ENCODE data around the gene LRRC74B. TPM values are rescaled to one million over a fixed set of nuclear protein-coding genes. Genes with fewer than 3 reads are reported as not detected.

Gene LRRC74B
- total RNA-seq, 1 experiment from 2014 or later: not detected

- DNase-seq (ENCODE audit: low read depth): no peak
Observed at GRCh38 chr22:21101877-21102638, 56.3 kb downstream of the LRRC74B start.

GRCh38 chr22:21102659-21103267, 57.0 kb downstream of the LRRC74B start:
- DNase-seq (ENCODE audit: low read depth): peak; percentile 42

- no peak for DNase-seq (ENCODE audit: low read depth)
Observed at GRCh38 chr22:21103633-21104032, 57.9 kb downstream of the LRRC74B start.

GRCh38 chr22:21104126-21104691, 58.5 kb downstream of the LRRC74B start:
- DNase-seq (ENCODE audit: low read depth): no peak

DNA sequence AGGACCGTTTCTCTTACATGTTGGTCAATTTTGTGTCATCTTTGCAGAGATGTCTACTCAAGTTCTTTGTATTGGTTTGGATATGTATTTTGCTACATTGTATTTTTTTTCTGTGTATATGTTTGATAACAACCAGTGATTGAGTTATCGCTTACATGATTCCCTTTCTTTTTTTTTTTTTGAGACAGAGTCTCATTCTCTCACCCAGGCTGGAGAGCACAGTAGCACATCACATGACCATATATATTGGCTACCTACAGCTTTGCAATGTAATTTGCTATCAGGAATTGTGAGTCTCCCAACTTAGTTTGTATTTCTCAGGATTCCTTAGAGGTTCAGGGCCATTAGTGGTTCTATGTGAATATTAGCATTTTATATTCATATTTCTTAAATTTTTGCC, 59.5 kb downstream of the LRRC74B start:
- no peak for DNase-seq (ENCODE audit: low read depth)

GRCh38 chr22:21106000-21106399, 60.3 kb downstream of the LRRC74B start:
- no peak for DNase-seq (ENCODE audit: low read depth)

- DNase-seq (ENCODE audit: low read depth): no peak
Observed at GRCh38 chr22:21108379-21109115, 62.8 kb downstream of the LRRC74B start.

Small RNA genes within 50 kb of the gene (small RNA-seq; reads per million reads assigned to genes)
- gene MIR649: not detected

Other genes starting within 250 kb of the LRRC74B start
- 32.9 and 35.9 TPM in 2 replicates for gene PI4KA, start 187.1 kb upstream of the LRRC74B start, total RNA-seq (2014; rRNA removed; shearing (Covaris generic))
- gene SNAP29, start 186.9 kb upstream of the LRRC74B start, total RNA-seq (2014; rRNA removed; shearing (Covaris generic)): 11.2 and 12.0 TPM in 2 replicates
- 37.4 and 48.8 TPM in 2 replicates for gene CRKL, start 128.5 kb upstream of the LRRC74B start, total RNA-seq (2014; rRNA removed; shearing (Covaris generic))
- gene AIFM3, start 78.7 kb upstream of the LRRC74B start, total RNA-seq (2014; rRNA removed; shearing (Covaris generic)): 0.63 TPM in 1 of 2 replicates, not detected in the other
- gene LZTR1, start 63.6 kb upstream of the LRRC74B start, total RNA-seq (2014; rRNA removed; shearing (Covaris generic)): 33.2 and 35.3 TPM in 2 replicates
- 57.3 and 64.0 TPM in 2 replicates for gene THAP7, start 43.8 kb upstream of the LRRC74B start, total RNA-seq (2014; rRNA removed; shearing (Covaris generic))
- gene P2RX6, start 30.8 kb upstream of the LRRC74B start, total RNA-seq (2014; rRNA removed; shearing (Covaris generic)): 0.45 and 0.87 TPM in 2 replicates
- gene SLC7A4, start 13.4 kb upstream of the LRRC74B start, total RNA-seq (2014; rRNA removed; shearing (Covaris generic)): not detected in 2 replicates